Uterus (tissue), 2 donors: ENCODE results near the gene ARFRP1.

Source experiments
- CTCF ChIP-seq, 4 experiments: fragments of 200-600 bp in 2 of 4; fragments of 450-650 bp in 2 of 4; sonication (generic) in 2 of 4; IDR thresholded peaks; one replicate each; pipeline ENCODE4 v1.5.1; 2016 to 2019; ENCODE audit warnings: antibody characterized with exemption in 4 of 4, mild to moderate bottlenecking in 2 of 4, moderate library complexity in 1 of 4
- POLR2A ChIP-seq, 2 donors: fragments of 450-650 bp; IDR thresholded peaks; one replicate each; pipeline ENCODE4 v1.6.1; 2016; ENCODE audit warnings: antibody characterized with exemption in 2 of 2, mild to moderate bottlenecking in 1 of 2, moderate library complexity in 1 of 2

DNA sequence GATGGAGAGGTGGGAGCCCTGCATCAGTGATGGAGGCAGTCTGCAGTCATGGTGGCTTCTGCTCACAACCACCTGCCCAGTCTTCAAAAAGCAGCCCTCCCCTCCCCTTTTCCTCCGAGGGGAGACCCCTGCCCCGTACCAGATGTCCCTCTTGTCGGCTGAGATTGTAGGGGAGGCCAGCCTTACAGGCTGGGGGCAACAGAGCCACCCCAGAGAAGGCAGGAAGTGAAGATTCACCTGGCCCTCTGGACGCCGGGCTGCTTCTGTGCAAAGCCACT lies 6.8 kb downstream of the ARFRP1 start:
- TF ChIP-seq CTCF (IDR thresholded peaks at IDR 0.05) (no peak), POLR2A (IDR thresholded peaks at IDR 0.05) (no peak)
